Activated naive CD8-positive, alpha-beta T cell treated with anti-CD3 and anti-CD28 coated beads, Interleukin-2, amount 10 ng/mL, durations not matched to agents 7 days and 5 days (primary cell): Measurements from ENCODE around the gene CDC42EP4. TPM values are rescaled to one million over a fixed set of nuclear protein-coding genes. Genes with fewer than 3 reads are reported as not detected.
A peak's percentile ranks its signal among the peaks of the same experiment; 100 is the strongest.

Source experiments
- ATAC-seq: fragments of 150-1000 bp; cut with Tn5 transposase; one replicate; pipeline ENCODE4 v1.10.0; 2021; ENCODE audit warnings: low read depth, moderate library complexity
- POLR2A ChIA-PET: fragments of 350-600 bp; sonication (Branson Sonifier 250); formaldehyde crosslinking; loops from one replicate; lab custom pipeline; 2021; ENCODE audit warnings: antibody characterized with exemption; lab: Charles Lee
- DNase-seq: peaks from one replicate; pipeline ENCODE4 v3.0.0; 2021
- H3K27ac Mint-ChIP-seq: one replicate; pipeline ENCODE4 v1.8.0; 2022; ENCODE audit warnings: mild to moderate bottlenecking, mixed read lengths
- H3K27me3 Mint-ChIP-seq: one replicate; pipeline ENCODE4 v1.8.0; 2022; ENCODE audit warnings: mild to moderate bottlenecking, moderate library complexity, mixed read lengths
- H3K36me3 Mint-ChIP-seq: one replicate; pipeline ENCODE4 v1.8.0; 2021; ENCODE audit warnings: mild to moderate bottlenecking, mixed read lengths
- H3K4me1 Mint-ChIP-seq: one replicate; pipeline ENCODE4 v1.8.0; 2021; ENCODE audit warnings: mixed read lengths
- H3K4me3 Mint-ChIP-seq: one replicate; pipeline ENCODE4 v1.8.0; 2022; ENCODE audit warnings: mild to moderate bottlenecking, moderate library complexity, mixed read lengths
- H3K9me3 Mint-ChIP-seq: one replicate; pipeline ENCODE4 v1.8.0; 2021; ENCODE audit warnings: mixed read lengths
- total RNA-seq, 2 experiments: library from RNA; stranded (reverse); gene quantifications; one replicate each; pipeline ENCODE4 v1.2.3, GENCODE V29; 2021

The CDC42EP4 gene
- total RNA-seq, 2 experiments from 2014 or later, result 1.5 to 2.7 TPM

DNA sequence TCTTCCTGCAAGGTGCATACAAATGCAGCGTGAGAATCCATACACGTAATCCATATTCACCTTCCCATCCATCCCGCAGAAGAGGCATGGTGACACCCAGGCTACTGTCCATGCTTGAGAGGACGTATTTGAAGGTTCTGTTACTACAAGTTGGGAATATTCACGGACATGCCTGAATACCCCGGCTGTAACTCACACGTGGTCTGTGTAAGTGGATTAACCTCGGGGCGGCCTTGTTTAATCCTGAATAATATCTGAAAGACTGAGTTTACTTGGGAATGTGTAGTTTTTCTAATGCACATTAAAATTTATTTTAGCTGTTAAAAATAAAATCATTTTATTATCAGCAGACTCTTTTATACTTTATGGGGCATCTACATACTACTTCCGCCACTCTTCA, 63.3 kb downstream of the CDC42EP4 start:
- no peak overlapping the region for H3K27ac Mint-ChIP-seq
- POLR2A ChIA-PET, result no interaction called here
- H3K9me3 Mint-ChIP-seq, result no peaks in the 10 kb centered on the region
- no peaks in the 10 kb centered on the region for H3K27me3 Mint-ChIP-seq
- peaks cover 3% of the 10 kb centered on the region for H3K36me3 Mint-ChIP-seq
- no peak for ATAC-seq
- no peak for DNase-seq
- H3K4me1 Mint-ChIP-seq, result no peaks in the 10 kb centered on the region
- no peak overlapping the region for H3K4me3 Mint-ChIP-seq

DNA sequence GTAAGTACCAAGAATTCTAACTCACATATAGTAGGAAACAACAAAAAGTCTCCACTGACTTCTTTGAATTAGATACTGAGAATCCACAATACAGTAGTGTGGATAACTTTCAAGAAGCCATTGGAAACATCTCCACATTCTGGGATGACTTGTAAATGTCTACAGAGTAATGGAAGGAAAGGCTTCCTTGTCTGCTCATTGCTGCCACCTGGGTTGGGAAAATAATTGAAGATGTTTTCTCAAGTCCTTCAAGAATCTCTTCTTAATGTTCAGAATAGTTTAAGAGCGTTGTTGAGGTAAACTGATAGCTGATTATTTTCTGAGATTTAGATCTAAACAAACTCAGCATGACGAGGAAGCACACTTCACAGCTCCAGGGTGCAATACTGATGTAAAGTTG, 64.1 kb downstream of the CDC42EP4 start:
- POLR2A ChIA-PET, result no interaction called here
- H3K36me3 Mint-ChIP-seq, result peaks cover 3% of the 10 kb centered on the region
- no peaks in the 10 kb centered on the region for H3K9me3 Mint-ChIP-seq
- DNase-seq, result no peak
- no peak overlapping the region for H3K27ac Mint-ChIP-seq
- no peaks in the 10 kb centered on the region for H3K27me3 Mint-ChIP-seq
- no peak overlapping the region for H3K4me3 Mint-ChIP-seq
- ATAC-seq, result no peak
- peaks cover under 1% of the 10 kb centered on the region for H3K4me1 Mint-ChIP-seq

DNA sequence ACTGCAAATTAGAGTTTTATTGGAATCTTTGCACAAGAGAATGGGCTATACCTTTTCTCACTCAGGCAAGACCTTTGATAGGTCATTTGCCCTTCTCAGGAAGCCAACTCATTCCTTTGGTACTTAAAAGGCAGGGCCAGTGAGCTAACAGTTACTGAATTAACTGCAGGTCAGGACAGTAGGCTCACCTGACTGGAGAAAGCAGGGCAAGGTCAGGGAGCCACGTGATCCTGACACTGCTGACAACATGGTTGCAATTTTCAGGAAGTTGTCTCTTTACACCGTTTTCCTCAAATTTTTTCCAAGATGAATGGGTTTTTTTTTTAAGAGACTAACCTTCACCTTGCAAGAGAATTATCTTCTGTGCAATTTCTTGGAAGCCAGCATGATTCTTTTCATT, 71.2 kb downstream of the CDC42EP4 start:
- Mint-ChIP-seq H3K27ac (no peak overlapping the region), H3K27me3 (no peaks in the 10 kb centered on the region), H3K9me3 (no peaks in the 10 kb centered on the region), H3K4me3 (no peak overlapping the region), H3K36me3 (peaks cover 23% of the 10 kb centered on the region), H3K4me1 (peaks cover 26% of the 10 kb centered on the region)
- ATAC-seq (no peak), DNase-seq (no peak)
- POLR2A ChIA-PET, result interaction anchor here (0.6 to 1.1 kb wide), 2 partner anchors 47 to 70 kb away, joined by 3 read pairs; no protein-coding TSS in a partner anchor

DNA sequence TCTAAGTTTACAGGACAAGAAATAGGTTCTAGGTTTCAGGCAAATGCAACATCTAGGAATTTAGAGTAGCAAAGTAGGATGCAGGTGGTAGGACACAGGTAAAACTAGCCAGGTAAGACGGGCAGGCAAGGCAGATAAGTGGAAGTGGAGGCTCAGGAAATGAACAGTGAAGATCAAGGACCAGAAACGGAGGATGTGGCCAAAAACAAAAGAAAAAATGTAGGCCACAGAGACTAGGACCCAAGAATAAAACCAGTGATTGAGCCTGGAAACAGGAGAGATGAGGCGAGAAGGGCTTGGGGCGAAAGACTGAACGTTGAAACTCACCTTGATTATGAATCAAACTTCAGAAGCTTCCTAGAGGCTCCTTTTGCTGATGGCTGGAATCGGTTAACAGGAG, 74.1 kb downstream of the CDC42EP4 start:
- ATAC-seq (peak; percentile 40), DNase-seq (no peak)
- H3K27ac Mint-ChIP-seq, result peak overlapping the region; percentile 65
- H3K36me3 Mint-ChIP-seq, result peaks cover 30% of the 10 kb centered on the region
- H3K4me3 Mint-ChIP-seq, result peak overlapping the region; percentile 64
- peaks cover 34% of the 10 kb centered on the region for H3K4me1 Mint-ChIP-seq
- H3K27me3 Mint-ChIP-seq, result no peaks in the 10 kb centered on the region
- H3K9me3 Mint-ChIP-seq, result no peaks in the 10 kb centered on the region
- POLR2A ChIA-PET, result interaction anchor here (0.9 kb wide), 1 partner anchor 30 kb away, joined by 3 read pairs; no protein-coding TSS in a partner anchor

DNA sequence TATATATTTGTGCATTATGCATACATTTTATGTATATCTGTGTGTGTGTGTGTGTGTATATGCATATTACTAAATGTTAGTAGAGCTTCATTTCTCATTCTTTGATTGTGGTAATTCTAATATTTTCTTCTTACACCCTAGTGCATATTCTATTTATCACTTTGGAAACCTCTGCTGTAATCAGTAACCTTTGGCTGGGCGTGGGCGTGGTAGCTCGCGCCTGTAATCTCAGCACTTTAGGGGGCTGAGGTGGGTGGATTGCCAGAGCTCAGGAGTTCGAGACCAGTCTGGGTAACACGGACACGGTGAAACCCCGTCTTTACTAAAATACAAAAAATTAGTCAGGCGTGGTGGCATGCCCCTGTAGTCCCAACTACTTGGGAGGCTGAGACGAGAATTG, 77.1 kb downstream of the CDC42EP4 start:
- Mint-ChIP-seq H3K36me3 (peaks cover 25% of the 10 kb centered on the region), H3K9me3 (no peaks in the 10 kb centered on the region), H3K4me1 (peaks cover 39% of the 10 kb centered on the region), H3K27me3 (no peaks in the 10 kb centered on the region), H3K4me3 (no peak overlapping the region), H3K27ac (no peak overlapping the region)
- ATAC-seq (no peak), DNase-seq (no peak)
- POLR2A ChIA-PET, result interaction anchor here (0.5 to 1.7 kb wide), 5 partner anchors 11 to 483 kb away, joined by 3 to 4 read pairs (median 3); no protein-coding TSS in a partner anchor

Other genes with a start within 250 kb of the CDC42EP4 start
- 10 to 100 TPM; 18.2 to 18.8 TPM for gene SLC39A11, start 219.3 kb downstream of the CDC42EP4 start, total RNA-seq
- gene SSTR2, start 147.0 kb downstream of the CDC42EP4 start, total RNA-seq, result not detected
- gene COG1, start 118.9 kb downstream of the CDC42EP4 start, total RNA-seq, result 10 to 100 TPM; 51.8 to 53.7 TPM
- not detected for gene CPSF4L, start 50.1 kb downstream of the CDC42EP4 start, total RNA-seq